H1 (cell line): ENCODE measurements around the gene PLCL2. TPM values are rescaled to one million over a fixed set of nuclear protein-coding genes. Genes with fewer than 3 reads are reported as not detected.

Experiments used
- E2F6 ChIP-seq: IDR thresholded peaks from 2 replicates; pipeline ENCODE4 v1.6.1; 2012; ENCODE audit warnings: inconsistent platforms
- KDM5A ChIP-seq: fragments of 200-600 bp; IDR thresholded peaks from 2 replicates; pipeline ENCODE4 v1.7.1; 2012; ENCODE audit warnings: mild to moderate bottlenecking, low read length, inconsistent platforms, mixed read lengths
- TAF7 ChIP-seq: optimal IDR thresholded peaks from 2 replicates; pipeline ENCODE3; 2011; ENCODE audit warnings: low read depth, mild to moderate bottlenecking, inconsistent platforms, low read length, moderate library complexity, borderline replicate concordance
- polyA plus RNA-seq, 7 experiments: library from polyadenylated mRNA; depleted of rRNA in 3 of 7; stranded (reverse) in 5 of 7; unstranded in 2 of 7; fragments of >200 nt in 5 of 7; fragments of 200-250 nt in 2 of 7; gene quantifications; 1 replicate in 5 of 7; 2 replicates in 1 of 7; 4 replicates in 1 of 7; pipeline versions ENCODE4 v1.2.1 to v1.2.3, GENCODE V29; 2011 to 2013; ENCODE audit warnings: missing spikeins in 2 of 7, mixed read lengths in 2 of 7
- total RNA-seq: library from RNA; stranded (reverse); fragmentation: NEBNext Ultra II Directional; extraction: Animal tissue kit (Norgen Biotek cat#: 25700); gene quantifications from 2 replicates; pipeline ENCODE4 v1.2.1, GENCODE V29; 2021

The PLCL2 gene
- total and polyA plus RNA-seq, 2 of the 8 experiments (the other 6 are each of a cell fraction or from before 2014, with no cell fraction given), result 3.5 to 6.8 TPM

GRCh38 chr3:17129556-17129955, 244.8 kb downstream of the PLCL2 start (continued):
- TF ChIP-seq KDM5A, result no peak
- no peak for TF ChIP-seq E2F6
- TF ChIP-seq TAF7, result no peak
